C1 segment of cervical spinal cord (tissue), 14 donors: ENCODE measurements around the gene PDE4D.
"Not testable (repeated sequence)": the region's sequence is repeated elsewhere in the genome, so short reads cannot be mapped to it uniquely, and the experiment has no call there.

Source experiments
- DNase-seq, 14 donors: peaks; one replicate each; lab custom pipeline; 2025; lab: John Stamatoyannopoulos, UW

Gene PDE4D

GRCh38 chr5:59768152-59769040 is 125.1 kb downstream of the PDE4D start:
- peak in 7 of 14 donors; percentile 9 to 52 (median 26) for DNase-seq

DNA sequence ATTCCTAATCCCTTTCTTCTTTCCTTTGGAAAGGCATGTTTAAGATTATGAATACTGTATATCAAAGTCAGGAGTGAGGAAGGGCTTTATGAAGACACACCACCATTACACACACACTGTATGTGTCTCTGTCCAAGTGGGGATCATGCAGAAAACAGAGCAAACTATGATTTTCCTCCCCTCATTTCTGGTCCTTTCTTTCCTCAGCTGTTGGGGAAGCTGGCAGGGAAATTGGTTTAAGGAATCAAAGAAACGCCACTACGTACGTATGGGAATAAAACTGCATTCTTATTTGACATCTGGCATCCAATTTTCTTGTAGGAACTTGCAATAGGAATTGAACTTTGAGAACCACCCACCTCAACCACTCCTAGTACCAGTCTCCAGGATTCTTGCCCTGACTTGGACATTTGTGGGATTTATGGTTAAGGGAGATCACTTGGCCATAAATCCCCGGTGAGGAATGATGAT is 125.8 kb downstream of the PDE4D start:
- no peak for DNase-seq

GRCh38 chr5:59767211-59767605 is 126.3 kb downstream of the PDE4D start:
- no peak for DNase-seq

DNA sequence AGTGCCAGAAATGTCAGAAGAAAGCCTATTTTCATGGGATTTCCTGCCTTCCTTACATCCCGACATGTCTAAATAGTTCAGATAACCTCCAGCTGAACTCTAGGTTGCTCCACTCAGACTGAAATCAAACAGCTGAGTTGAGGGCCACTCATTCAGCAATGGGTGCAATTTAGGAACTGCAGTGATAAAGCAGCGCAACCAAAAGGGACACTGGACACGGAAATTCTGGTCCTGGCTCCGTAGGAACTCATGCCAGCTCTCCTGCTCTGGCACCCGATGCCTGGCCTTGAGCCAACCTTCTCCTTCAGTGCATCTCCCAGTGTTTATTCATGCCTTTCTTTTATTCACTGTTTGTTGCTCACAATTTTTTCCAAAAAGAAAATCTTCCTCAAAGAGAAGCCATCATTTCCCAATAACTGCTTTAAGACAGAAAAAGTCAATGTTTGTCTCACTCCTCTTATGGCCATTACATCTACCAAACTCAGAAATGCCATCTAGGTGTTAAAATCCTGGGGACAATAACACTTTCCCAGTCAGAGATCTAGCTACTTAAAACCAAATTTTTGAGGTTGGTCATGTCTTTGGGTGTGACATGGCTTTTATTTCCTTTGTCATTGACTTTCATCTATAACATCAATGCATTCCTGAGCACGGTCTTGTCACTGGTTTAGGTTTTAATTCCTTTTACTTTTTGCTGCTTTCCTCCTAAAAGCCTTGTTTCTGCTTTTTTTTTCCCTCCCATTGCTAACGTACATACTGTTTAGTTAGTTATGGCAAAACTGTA is 126.9 kb downstream of the PDE4D start:
- peak in 1 of 14 donors; percentile 23 for DNase-seq

GRCh38 chr5:59765446-59765845 is 128.1 kb downstream of the PDE4D start:
- no peak for DNase-seq

- no peak for DNase-seq
Observed at GRCh38 chr5:59764361-59764760, 129.2 kb downstream of the PDE4D start.

- DNase-seq = no peak
Observed at GRCh38 chr5:59763541-59763940, 130.0 kb downstream of the PDE4D start.

DNA sequence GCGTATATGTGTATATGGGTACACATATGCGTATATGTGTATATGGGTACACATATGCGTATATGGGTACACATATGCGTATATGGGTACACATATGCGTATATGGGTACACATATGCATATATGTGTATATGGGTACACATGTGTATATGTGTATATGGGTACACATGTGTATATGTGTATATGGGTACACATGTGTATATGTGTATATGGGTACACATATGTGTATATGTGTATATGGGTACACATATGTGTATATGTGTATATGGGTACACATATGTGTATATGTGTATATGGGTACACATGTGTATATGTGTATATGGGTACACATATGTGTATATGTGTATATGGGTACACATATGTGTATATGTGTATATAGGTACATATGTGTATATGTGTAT is 131.3 kb downstream of the PDE4D start:
- not testable (repeated sequence) for DNase-seq

DNA sequence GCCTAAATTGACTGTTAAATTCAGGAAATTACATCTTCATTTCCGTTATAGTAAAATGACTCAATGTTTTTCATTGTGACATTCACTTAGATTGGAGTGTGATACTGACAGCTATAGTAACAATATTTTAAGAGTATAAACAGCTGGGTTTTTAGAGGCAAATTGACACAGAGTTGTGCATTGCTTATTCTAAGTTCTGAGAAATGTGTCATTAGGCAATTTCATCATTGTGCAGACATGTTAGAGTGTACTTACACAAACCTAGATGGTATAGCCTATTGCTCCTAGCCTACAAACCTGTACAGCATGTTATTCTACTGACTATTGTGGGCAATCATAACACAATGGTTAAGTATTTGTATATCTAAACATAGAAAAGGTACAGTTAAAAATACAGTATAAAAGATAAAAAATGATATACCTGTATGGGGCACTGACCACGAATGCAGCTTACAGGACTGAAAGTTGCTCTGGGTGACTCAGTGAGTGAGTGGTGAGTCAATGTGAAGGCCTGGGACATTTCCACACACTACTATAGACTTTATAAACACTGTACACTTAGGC is 132.7 kb downstream of the PDE4D start:
- DNase-seq = no peak

DNA sequence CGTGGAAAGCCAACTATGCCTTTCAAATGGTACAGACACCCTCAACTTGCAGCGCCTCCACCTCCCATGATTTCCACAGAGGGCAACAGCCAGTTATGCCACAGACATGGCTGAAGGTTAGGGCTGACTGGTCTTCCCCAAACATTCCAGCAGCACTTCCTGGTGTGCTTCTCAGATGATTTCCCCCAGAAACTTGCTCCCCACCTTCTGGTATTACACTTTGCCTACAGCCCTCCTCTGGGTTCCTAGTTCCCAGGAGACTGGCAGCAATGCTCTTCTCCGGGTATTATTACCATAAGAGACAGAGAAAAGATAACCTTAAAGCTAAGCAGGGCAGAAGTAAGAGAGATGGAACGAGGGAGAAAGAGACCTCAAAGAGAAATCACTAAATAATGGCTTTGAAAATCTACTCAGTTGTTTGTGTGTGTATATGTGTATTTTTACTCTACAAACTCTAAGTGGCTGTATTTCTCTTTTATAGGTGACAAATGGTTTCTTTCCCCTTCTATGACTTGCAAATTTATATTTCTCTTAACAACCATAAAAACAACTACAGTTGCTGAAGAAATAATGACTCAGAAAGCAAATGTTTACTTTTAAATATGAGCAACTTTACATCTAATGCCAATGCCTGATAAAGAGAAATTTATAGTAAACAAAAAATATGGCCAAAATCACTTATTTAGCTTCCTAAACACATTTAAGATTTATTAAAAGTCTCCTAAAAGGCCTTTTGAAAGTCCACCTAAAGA is 133.8 kb downstream of the PDE4D start:
- DNase-seq = no peak

DNA sequence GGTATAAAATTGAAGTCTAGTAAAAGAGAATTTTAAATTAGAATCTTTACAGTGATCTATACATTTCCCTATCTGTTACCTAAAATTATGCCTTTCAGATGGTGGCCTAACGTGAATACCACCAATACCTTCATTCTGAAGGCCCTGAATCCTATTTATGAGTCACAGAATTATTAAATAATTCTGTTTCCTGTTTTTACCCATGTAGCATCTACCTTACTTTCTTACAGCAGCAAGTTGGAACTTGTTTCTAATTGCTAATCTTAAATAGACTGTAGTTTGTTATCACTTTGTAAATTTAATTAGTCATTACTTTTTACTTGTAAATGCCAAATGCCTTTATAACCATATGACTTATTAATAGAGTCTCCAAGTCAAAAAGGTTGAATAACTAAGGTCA is 135.0 kb downstream of the PDE4D start:
- no peak for DNase-seq

- DNase-seq = no peak
Observed at GRCh38 chr5:59757442-59757841, 136.1 kb downstream of the PDE4D start.

DNA sequence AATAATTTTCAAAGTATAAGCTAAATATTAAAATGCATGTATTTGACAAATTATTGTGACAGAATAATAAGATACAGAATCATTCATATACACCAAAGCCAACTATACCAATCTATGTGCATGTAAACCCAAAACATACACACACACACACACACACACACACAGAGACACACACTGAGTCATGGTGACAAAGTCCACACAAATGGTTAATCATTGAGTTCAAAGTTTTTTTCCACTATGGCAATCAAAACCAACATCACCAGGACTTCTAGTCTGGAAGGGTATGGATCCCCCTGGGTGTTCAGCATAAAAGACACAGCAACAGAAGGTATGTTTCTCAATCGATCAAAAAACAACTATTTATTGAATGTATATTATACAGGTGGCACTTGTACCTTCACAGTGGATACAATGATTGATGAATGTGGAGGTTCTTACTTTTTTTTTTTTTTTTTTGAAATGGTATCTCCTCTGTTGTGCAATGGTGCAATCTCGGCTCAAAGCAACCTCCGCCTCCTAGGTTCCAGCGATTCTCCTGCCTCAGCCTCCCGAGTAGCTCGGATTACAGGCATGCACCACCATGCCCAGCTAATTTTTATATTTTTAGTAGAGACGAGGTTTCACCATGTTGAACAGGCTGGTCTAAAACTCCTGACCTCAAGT is 137.0 kb downstream of the PDE4D start:
- DNase-seq = no peak

DNA sequence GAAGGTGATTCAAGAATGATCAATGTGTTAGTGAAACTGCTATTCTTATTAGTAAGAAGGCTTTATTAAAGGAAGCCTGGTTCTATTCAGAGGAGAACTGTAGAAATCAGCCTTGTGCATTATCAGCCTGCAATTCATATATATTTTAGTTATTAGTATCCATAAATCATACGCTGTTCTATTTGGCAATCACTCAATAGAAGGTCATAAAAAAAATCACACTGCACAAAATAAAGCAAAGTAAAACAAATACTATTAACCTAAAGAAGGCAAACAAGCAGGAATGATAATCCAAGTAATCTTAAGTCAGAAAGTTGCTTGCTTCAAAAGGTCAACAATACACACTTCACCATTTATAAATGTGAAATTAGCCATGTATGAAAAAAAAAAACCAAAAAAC is 138.1 kb downstream of the PDE4D start:
- DNase-seq = no peak

DNA sequence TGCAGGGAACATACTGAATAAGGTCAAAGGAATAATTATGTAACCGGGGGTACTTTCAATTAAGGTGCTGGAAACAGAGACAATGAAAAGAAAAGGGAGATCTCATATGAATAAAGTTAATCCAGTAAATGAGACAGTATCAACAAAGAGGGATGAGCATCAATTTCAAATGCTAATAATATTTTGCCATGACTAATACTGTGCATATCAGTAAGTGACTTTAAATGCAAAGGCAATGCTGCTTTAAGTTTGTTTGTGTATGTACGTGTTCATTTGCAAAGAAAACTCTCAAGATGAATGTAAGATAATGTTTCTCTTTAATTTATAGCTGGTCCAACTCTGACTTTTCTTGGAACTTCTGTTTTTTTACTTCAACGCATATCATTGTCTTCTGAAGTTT is 139.9 kb downstream of the PDE4D start:
- DNase-seq = no peak

GRCh38 chr5:59749782-59750520 is 143.6 kb downstream of the PDE4D start:
- DNase-seq = no peak

DNA sequence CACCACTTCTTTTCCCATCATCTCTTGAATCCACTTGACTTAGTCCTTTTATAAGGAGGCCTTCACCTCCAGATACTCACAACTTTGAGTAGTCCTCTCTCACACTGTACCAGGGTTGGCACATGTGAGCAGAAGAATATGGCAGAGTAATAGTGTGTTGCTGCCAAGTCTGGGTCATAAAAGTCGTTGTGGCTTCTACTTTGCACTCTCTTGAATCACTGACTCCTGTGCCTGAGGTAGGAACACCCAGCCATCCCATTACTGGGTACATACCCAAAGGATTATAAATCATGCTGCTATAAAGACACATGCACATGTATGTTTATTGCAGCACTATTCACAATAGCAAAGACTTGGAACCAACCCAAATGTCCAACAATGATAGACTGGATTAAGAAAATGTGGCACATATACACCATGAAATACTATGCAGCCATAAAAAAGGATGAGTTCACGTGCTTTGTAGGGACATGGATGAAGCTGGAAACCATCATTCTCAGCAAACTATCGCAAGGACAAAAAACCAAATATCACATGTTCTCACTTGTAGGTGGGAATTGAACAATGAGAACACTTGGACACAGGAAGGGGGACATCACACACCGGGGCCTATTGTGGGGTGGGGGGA is 145.4 kb downstream of the PDE4D start:
- not testable (repeated sequence) for DNase-seq

- DNase-seq = no peak
Observed at GRCh38 chr5:59746241-59746765, 147.2 kb downstream of the PDE4D start.

GRCh38 chr5:59745415-59745863 is 148.1 kb downstream of the PDE4D start:
- DNase-seq = peak in 1 of 14 donors; percentile 1
